ENCODE measurements around the gene SMOC2. TPM values are rescaled to one million over a fixed set of nuclear protein-coding genes. Genes with fewer than 3 reads are reported as not detected.
A peak's percentile ranks its signal among the peaks of the same experiment; 100 is the strongest.

Gene SMOC2
- total RNA-seq, 4 donors from 2014 or later, result 10.7 to 14.9 (median 13.7) TPM

- Histone ChIP-seq H3K4me3 (peak overlapping the region; percentile 26 to 55 (median 36)), H3K27ac (peak overlapping the region in 2 of 4 donors; percentile 9 to 42), H3K27me3 (peaks cover 0 to 20% of the 10 kb centered on the region in 2 donors), H3K36me3 (no peaks in the 10 kb centered on the region), H3K9me3 (no peaks in the 10 kb centered on the region), H3K4me1 (peaks cover 0 to 15% (median 0%) of the 10 kb centered on the region in 4 donors)
- DNase-seq, result no peak
- no peak for TF ChIP-seq POLR2A (IDR thresholded peaks at IDR 0.05)
- TF ChIP-seq CTCF (IDR thresholded peaks at IDR 0.05), result no peak
Observed at GRCh38 chr6:168441434-168442391, 729 bp downstream of the SMOC2 start.

GRCh38 chr6:168442646-168443045 lies 1.7 kb downstream of the SMOC2 start:
- peaks cover 0 to 20% of the 10 kb centered on the region in 2 donors for H3K27me3 ChIP-seq
- DNase-seq, result no peak

GRCh38 chr6:168447282-168447681 lies 6.3 kb downstream of the SMOC2 start:
- no peak for DNase-seq
- Histone ChIP-seq H3K27ac (no peak overlapping the region), H3K4me3 (no peak overlapping the region), H3K36me3 (no peaks in the 10 kb centered on the region), H3K27me3 (peaks cover 0 to 5% of the 10 kb centered on the region in 2 donors), H3K4me1 (no peaks in the 10 kb centered on the region), H3K9me3 (no peaks in the 10 kb centered on the region)
- TF ChIP-seq POLR2A (IDR thresholded peaks at IDR 0.05), result no peak
- TF ChIP-seq CTCF (IDR thresholded peaks at IDR 0.05), result no peak

More at GRCh38 chr6:168442646-168443045, 1.7 kb downstream of the SMOC2 start:
- H3K9me3 ChIP-seq, result no peaks in the 10 kb centered on the region
- peak overlapping the region in 1 of 4 donors; percentile 55 for H3K4me3 ChIP-seq
- TF ChIP-seq POLR2A (IDR thresholded peaks at IDR 0.05) (no peak), CTCF (IDR thresholded peaks at IDR 0.05) (no peak)
- H3K27ac ChIP-seq, result no peak overlapping the region
- peaks cover 0 to 15% (median 0%) of the 10 kb centered on the region in 4 donors for H3K4me1 ChIP-seq
- no peaks in the 10 kb centered on the region for H3K36me3 ChIP-seq

- H3K27me3 ChIP-seq, result peaks cover 0 to under 1% of the 10 kb centered on the region in 2 donors
- H3K27ac ChIP-seq, result no peak overlapping the region
- no peak for DNase-seq
- H3K4me1 ChIP-seq, result no peaks in the 10 kb centered on the region
- H3K4me3 ChIP-seq, result no peak overlapping the region
- no peak for TF ChIP-seq POLR2A (IDR thresholded peaks at IDR 0.05)
- TF ChIP-seq CTCF (IDR thresholded peaks at IDR 0.05), result no peak
- no peaks in the 10 kb centered on the region for H3K9me3 ChIP-seq
- no peaks in the 10 kb centered on the region for H3K36me3 ChIP-seq
Observed at GRCh38 chr6:168447700-168448099, 6.7 kb downstream of the SMOC2 start.

- no peak for DNase-seq
- no peak for TF ChIP-seq POLR2A (IDR thresholded peaks at IDR 0.05)
- no peak for TF ChIP-seq CTCF (IDR thresholded peaks at IDR 0.05)
- Histone ChIP-seq H3K4me1 (no peaks in the 10 kb centered on the region), H3K27me3 (no peaks in the 10 kb centered on the region), H3K9me3 (no peaks in the 10 kb centered on the region), H3K4me3 (no peak overlapping the region), H3K36me3 (no peaks in the 10 kb centered on the region), H3K27ac (no peak overlapping the region)
Observed at GRCh38 chr6:168448243-168448855, 7.4 kb downstream of the SMOC2 start.

Measured in Peyer's patch (tissue), 4 donors.